Tracheal epithelial cell (primary cell): ENCODE measurements around the gene SHISA7. TPM values are rescaled to one million over a fixed set of nuclear protein-coding genes. Genes with fewer than 3 reads are reported as not detected.

Experiments used
- total RNA-seq: library from RNA; depleted of rRNA; stranded (reverse); fragments of >200 nt; gene quantifications from 2 replicates; pipeline ENCODE4 v1.2.1, GENCODE V29; 2014

Gene SHISA7
- not detected in 2 replicates for total RNA-seq

GRCh38 chr19:55443045-55443823, at the start of gene SHISA7:
TSS of gene SHISA7 (minus strand) at chr19:55443300. CDS start at chr19:55442863, 437 bp downstream.

DNA sequence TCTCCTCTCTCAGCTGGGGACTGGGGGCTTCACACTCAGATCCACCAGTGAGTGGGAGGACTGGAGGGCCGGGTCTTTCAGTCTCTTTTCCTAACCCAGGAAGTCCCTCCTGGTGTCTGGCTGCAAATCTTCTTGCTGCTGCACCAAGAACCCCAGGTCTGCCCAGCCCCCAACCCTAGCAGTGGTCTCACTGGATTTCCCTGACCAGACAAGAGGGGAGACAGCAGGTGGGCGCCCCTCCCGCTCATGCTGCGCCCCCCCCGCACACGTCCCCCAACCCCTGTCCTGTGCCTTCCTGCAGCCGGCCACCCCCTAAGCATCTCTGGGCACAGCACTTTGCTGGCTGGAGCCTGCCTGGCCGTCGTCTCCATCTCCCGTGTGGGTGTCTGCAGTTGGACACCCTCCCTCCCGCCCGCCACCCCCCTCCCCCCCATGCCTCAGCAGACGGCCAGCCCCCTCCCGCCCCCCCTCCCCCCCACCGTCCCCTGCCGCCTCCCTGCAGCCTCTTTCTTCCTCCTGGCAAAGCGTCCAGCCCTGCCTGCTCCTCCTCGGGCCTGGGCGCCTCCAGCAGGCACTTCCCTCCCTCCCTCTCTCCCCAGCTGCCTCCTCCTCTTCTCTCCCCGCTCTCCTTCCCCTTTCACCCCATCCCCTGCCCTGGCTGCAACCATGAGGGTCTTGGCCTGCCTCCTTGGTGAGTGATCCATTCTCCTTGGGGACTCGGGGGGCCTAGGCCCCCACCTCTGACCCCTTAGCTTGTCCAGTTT, 45.0 kb upstream of the SHISA7 start, which contains the start of gene SSC5D:
Gene SSC5D, plus strand, starts transcription at position 513 of the 764 bp plus-strand sequence. Its CDS starts 154 bp downstream, at position 667.

DNA sequence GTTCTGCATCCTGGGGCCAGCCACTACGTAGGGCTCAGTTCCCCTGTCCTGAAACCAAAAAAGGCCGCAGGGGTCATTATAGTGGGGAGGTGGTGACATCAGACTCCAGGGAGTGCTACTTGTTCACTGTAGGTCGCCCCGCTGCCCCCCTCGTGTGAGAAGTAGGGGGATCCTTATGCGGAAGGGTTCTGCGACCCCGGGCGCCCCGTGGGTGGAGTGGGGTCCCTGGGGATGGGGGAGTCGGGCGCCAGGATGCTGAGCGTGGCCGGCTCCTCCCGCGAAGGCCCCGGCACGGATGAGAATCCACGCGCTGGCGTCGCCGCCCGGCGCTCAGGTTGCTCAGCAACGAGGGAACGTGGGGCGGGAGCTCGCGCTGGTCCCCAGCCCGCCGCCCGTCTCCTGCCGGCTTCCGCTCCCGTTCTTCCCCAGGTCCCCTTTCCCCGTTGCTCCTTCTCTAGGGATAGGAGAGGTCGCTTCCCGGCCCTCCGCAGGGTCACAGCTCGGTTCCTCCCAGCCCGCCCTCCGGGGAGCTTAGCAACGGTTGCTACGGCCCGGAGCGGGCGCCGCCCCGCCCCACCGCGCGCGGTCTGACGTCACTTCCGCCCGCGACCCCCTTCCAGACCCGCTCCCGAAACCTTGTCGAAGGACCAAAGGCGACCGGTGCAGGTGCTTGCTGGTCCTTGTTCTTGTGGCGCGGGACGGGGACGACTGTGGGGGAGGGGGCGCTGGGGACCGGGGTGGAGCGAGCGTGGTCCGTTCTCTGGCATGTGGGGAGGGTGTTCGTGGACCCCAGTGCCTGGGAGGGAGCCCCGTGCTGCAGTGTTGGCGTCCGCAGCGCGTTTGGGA, 41.7 kb upstream of the SHISA7 start, which contains the start of gene NAT14:
Gene NAT14, plus strand, starts transcription at position 596 of the 846 bp plus-strand sequence. CDS start 521 bp downstream, outside the sequence.

GRCh38 chr19:55476100-55476775, 33.1 kb upstream of the SHISA7 start, which contains the start of gene ZNF628:
TSS of gene ZNF628 (plus strand) at chr19:55476617. CDS start at chr19:55479911, 3,294 bp downstream.

DNA sequence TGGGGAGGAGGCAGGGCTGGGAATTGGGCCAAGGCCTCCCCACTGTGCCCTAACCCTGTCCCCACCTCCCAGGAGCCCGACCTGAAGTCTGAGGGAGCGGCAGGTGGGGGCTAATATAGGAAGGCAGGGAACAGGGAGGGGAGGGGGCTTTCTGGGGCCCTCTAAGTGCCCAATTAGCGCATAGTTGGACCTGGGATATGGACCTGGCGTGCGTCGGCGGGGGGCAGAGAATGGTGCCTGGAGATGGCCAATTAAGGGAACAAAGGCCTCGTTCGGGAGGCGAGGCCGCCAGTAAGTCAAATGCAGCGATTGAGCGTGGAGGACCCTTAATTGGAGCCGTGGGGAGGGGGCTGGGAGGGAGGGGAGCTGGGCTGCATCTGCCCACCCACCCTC, 21.6 kb upstream of the SHISA7 start, which contains the start of gene C19orf85:
Gene C19orf85, minus strand, starts transcription at position 90 of the 393 bp plus-strand sequence. CDS start 197 bp downstream, outside the sequence.

DNA sequence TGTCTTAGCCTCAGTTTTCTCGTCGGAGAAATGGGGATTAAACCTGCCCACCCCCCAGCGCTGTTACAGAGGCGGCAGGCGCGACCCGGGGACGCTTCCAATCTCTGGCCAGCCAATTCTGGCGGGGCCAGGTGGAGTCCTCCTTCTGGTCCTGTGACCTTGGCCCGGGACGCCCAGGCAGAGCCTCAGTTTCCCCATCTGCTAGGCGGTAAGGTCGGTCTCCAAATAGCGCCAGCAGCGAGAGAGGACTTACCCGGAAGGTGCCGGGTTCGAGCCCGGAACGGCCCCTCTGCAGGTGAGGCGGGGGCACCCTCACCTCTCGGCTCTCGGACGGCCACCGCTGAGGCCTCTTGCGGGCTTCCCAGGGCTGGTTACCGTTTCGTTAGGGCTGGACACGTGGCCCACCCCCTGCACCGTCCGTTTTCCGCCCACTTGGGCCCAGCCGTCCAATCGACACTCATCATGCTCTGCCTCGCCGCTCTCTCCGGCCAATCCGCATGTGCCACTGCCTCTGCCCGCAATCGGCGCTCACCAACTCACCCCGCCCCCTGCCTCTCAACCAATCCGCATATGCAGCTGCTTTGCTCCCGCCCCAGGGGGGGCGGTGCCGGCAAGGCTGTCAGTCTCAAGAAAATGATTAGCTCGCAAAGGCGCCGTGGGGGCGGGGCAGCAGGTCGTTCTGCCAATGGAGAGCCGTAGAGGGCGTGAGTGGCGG, 18.3 kb upstream of the SHISA7 start, which contains the start of gene ISOC2:
Gene ISOC2, minus strand, starts transcription at position 384 of the 715 bp plus-strand sequence. CDS start 5,156 bp downstream, outside the sequence.

GRCh38 chr19:55407550-55407799, 35.6 kb downstream of the SHISA7 start, which contains the start of gene UBE2S:
TSS of gene UBE2S (minus strand) at chr19:55407788. CDS start at chr19:55407589, 199 bp downstream.

DNA sequence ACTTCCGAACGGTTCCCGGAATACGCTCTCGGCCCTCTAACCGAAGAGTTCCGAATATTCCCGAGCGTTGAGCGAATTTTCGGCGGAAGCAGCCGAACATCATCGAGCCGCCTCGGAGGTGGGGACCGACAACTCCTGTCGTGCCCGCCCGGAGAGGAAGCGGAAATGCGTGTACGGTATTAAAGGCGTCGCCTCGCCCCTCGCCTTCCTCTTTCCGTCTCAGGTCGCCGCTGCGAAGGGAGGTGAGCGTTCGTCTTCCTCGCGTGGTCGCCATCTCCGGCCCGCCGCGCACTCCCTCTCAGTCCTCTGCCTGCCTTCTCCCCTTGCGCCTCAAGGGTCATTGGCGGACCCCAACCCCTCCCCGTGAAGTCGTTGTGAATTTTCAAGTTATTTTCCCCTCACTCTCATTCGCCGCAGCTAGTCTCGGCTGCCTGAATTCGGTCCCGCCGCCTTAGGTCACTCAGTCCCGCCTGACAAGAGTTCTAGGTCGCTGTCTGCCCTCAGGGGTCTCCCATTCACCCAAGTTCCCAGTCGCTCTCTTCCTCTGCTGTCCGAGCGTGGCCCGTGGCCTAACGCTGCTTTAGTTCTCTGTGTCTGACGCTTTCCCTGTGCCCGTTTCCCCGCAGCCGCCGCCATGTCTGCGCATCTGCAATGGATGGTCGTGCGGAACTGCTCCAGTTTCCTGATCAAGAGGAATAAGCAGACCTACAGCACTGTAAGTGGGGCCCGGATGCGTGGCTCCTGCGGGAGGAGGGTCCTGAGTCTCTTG, 57.2 kb downstream of the SHISA7 start, which contains the start of gene RPL28:
Gene RPL28, plus strand, starts transcription at position 209 of the 769 bp plus-strand sequence. Its CDS starts 426 bp downstream, at position 635.

GRCh38 chr19:55384131-55384919, 58.8 kb downstream of the SHISA7 start, which contains the start of gene TMEM238:
TSS of gene TMEM238 (minus strand) at chr19:55384292. CDS start at chr19:55384259, 33 bp downstream.

Other genes starting within 250 kb of the SHISA7 start
- 1.7 and 3.0 TPM in 2 replicates for gene PTPRH, start 233.8 kb downstream of the SHISA7 start, total RNA-seq
- gene TMEM86B, start 214.5 kb downstream of the SHISA7 start, total RNA-seq: 0.21 and 0.24 TPM in 2 replicates
- 17.9 and 22.7 TPM in 2 replicates for gene PPP6R1, start 184.3 kb downstream of the SHISA7 start, total RNA-seq
- gene HSPBP1, start 163.2 kb downstream of the SHISA7 start, total RNA-seq: 37.1 and 43.1 TPM in 2 replicates
- gene BRSK1, start 159.3 kb downstream of the SHISA7 start, total RNA-seq: 0.21 and 0.48 TPM in 2 replicates
- not detected in 2 replicates for gene TMEM150B, start 118.0 kb downstream of the SHISA7 start, total RNA-seq
- 6.4 and 10.6 TPM in 2 replicates for gene KMT5C, start 103.4 kb downstream of the SHISA7 start, total RNA-seq
- 0.64 TPM in 1 of 2 replicates, not detected in the other for gene COX6B2, start 88.6 kb downstream of the SHISA7 start, total RNA-seq
- not detected in 2 replicates for gene GARIN5B, start 80.0 kb downstream of the SHISA7 start, total RNA-seq
- gene IL11, start 72.8 kb downstream of the SHISA7 start, total RNA-seq: 1.7 and 15.9 TPM in 2 replicates
- 0.96 TPM in 1 of 2 replicates, not detected in the other for gene TMEM190, start 66.5 kb downstream of the SHISA7 start, total RNA-seq
- gene TMEM238, start 59.0 kb downstream of the SHISA7 start, total RNA-seq: 9.6 and 24.3 TPM in 2 replicates
- 142 and 275 TPM in 2 replicates for gene RPL28, start 57.4 kb downstream of the SHISA7 start, total RNA-seq
- 18.5 and 42.2 TPM in 2 replicates for gene UBE2S, start 35.5 kb downstream of the SHISA7 start, total RNA-seq
- 49.2 and 88.9 TPM in 2 replicates for gene ISOC2, start 18.3 kb upstream of the SHISA7 start, total RNA-seq
- gene C19orf85, start 21.5 kb upstream of the SHISA7 start, total RNA-seq: not detected in 2 replicates
- gene ZNF628, start 33.3 kb upstream of the SHISA7 start, total RNA-seq: 0.48 and 1.1 TPM in 2 replicates
- gene NAT14, start 41.9 kb upstream of the SHISA7 start, total RNA-seq: 7.9 and 11.1 TPM in 2 replicates
- 0.24 TPM in 1 of 2 replicates, not detected in the other for gene SSC5D, start 45.1 kb upstream of the SHISA7 start, total RNA-seq
- 0.72 TPM in 1 of 2 replicates, not detected in the other for gene SBK2, start 93.8 kb upstream of the SHISA7 start, total RNA-seq
- not detected in 2 replicates for gene SBK3, start 102.2 kb upstream of the SHISA7 start, total RNA-seq
- 3.8 and 5.5 TPM in 2 replicates for gene ZNF579, start 137.5 kb upstream of the SHISA7 start, total RNA-seq
- gene FIZ1, start 156.2 kb upstream of the SHISA7 start, total RNA-seq: 2.7 and 9.0 TPM in 2 replicates
- gene ZNF524, start 157.0 kb upstream of the SHISA7 start, total RNA-seq: 13.0 and 33.0 TPM in 2 replicates
- gene ZNF865, start 162.3 kb upstream of the SHISA7 start, total RNA-seq: 1.4 and 2.1 TPM in 2 replicates
- 2.3 and 3.4 TPM in 2 replicates for gene ZNF784, start 181.3 kb upstream of the SHISA7 start, total RNA-seq
- gene ZNF580, start 197.7 kb upstream of the SHISA7 start, total RNA-seq: 0.43 and 3.1 TPM in 2 replicates
- gene ZNF581, start 200.3 kb upstream of the SHISA7 start, total RNA-seq: 27.5 and 40.1 TPM in 2 replicates
- 3.4 and 4.1 TPM in 2 replicates for gene CCDC106, start 204.9 kb upstream of the SHISA7 start, total RNA-seq
- gene U2AF2, start 211.7 kb upstream of the SHISA7 start, total RNA-seq: 89.2 and 92.1 TPM in 2 replicates
- gene EPN1, start 231.9 kb upstream of the SHISA7 start, total RNA-seq: 44.3 and 50.5 TPM in 2 replicates